Activated CD4-positive, CD25-positive, alpha-beta regulatory T cell (primary cell): ENCODE data around the gene GPR61.

ENCODE experiments used
- DNase-seq, 4 experiments: peaks; one replicate each; lab custom pipeline; 2025; lab: John Stamatoyannopoulos, UW

Gene GPR61

DNA sequence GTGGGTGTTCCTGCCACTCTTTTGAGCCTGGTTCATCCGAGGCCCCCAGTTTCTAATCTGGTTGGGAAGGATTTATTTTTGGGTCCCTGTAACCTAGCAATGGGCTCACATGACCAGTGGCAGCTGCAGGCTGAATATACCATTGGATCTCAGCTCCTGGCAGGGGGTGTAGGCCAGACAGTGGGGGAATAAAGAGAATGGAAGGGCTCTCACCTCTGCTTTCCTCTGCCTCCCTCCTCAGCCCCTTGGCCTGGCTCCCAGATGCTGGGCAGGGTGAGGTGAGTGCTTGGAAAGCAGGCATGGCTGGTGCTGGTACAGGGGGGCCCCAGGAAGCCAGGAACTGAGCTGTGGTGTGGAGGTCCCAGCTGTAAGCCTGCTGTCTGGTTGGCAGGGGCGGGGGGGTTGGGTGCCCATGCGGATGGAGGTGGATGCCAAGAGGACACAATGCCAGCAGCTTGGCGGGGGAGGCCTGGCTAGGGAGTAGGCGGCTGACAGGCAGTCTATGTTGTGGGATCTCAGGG is 3.6 kb upstream of the GPR61 start:
- DNase-seq = no peak

- DNase-seq = no peak
Observed at GRCh38 chr1:109537450-109538178, 2.1 kb upstream of the GPR61 start.

DNA sequence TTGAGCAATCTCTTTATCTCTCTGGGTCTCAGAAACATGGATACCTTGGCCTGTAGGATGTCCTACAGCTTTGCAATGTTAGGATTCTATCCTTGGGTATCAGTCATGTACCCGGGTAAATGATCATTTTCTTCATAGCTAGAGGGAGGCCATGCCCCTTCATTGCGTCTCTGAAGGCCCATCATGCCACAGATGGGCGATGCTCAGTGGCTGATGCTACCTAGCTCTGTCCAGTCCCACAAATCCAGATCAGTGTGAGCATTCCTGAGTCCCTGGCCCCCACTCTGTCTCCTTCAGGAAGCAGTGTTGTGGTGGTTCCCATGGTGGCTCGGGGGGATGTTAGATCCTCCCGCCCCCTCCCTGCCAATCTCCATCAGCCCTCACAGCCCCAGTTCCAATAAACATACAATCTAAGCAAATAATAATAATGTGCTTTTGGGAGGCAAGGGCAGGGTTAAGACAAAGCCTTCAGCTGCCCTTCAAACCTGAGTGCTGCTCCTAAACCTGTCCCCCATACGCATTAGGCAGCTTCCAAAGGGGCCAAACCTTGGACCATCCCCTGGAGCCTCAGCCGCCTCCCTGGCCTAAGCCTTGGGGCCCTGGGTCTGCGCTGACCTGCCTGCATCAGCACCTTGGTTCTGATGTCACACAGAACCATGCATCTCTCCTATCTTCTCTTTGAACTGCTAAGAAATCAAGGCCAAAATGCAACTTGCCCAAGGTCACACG is 681 bp upstream of the GPR61 start:
- no peak for DNase-seq

GRCh38 chr1:109541102-109541501 is 1.4 kb downstream of the GPR61 start:
- no peak for DNase-seq

DNA sequence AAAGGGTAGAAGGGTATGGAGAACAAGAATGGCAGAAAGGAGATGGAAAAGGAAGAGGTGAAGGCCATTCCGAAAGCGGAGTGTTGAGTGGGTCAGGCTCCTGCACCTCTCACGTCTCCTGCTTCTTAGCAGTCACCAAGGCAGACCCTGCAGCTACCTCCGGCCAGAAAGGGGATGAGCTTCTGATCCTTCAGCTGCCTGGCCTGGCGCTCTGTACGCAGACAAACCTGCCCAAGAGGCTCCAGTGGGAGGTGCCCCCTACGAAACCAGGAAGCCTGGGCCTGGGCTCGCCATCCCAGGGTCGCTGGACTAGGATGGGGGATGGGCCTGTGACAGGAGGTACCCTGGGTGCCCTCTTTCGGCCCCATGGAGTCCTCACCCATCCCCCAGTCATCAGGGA is 3.0 kb downstream of the GPR61 start:
- DNase-seq = no peak

DNA sequence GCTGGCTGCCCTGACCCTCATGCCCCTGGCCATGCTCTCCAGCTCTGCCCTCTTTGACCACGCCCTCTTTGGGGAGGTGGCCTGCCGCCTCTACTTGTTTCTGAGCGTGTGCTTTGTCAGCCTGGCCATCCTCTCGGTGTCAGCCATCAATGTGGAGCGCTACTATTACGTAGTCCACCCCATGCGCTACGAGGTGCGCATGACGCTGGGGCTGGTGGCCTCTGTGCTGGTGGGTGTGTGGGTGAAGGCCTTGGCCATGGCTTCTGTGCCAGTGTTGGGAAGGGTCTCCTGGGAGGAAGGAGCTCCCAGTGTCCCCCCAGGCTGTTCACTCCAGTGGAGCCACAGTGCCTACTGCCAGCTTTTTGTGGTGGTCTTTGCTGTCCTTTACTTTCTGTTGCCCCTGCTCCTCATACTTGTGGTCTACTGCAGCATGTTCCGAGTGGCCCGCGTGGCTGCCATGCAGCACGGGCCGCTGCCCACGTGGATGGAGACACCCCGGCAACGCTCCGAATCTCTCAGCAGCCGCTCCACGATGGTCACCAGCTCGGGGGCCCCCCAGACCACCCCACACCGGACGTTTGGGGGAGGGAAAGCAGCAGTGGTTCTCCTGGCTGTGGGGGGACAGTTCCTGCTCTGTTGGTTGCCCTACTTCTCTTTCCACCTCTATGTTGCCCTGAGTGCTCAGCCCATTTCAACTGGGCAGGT is 3.8 kb downstream of the GPR61 start:
- no peak for DNase-seq

DNA sequence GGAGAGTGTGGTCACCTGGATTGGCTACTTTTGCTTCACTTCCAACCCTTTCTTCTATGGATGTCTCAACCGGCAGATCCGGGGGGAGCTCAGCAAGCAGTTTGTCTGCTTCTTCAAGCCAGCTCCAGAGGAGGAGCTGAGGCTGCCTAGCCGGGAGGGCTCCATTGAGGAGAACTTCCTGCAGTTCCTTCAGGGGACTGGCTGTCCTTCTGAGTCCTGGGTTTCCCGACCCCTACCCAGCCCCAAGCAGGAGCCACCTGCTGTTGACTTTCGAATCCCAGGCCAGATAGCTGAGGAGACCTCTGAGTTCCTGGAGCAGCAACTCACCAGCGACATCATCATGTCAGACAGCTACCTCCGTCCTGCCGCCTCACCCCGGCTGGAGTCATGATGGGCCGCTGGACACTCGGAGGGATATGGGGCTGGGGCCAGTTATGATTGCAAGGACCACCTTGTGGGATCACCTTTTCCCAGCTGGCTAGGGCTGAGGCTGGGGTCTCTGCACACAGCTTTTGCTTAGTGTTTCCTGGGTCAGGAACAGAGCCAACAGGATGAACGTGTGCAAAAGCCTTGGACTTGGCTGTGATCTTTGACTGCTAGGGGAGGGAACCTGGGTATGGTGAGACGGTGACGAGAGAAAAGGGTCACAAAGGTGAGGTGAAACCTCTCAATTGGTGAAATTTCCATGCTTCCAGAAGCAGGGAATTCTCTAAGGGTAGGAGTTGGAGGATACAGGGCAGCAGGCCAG is 4.5 kb downstream of the GPR61 start:
- peak in 1 of 4 experiments; percentile 7 for DNase-seq

DNA sequence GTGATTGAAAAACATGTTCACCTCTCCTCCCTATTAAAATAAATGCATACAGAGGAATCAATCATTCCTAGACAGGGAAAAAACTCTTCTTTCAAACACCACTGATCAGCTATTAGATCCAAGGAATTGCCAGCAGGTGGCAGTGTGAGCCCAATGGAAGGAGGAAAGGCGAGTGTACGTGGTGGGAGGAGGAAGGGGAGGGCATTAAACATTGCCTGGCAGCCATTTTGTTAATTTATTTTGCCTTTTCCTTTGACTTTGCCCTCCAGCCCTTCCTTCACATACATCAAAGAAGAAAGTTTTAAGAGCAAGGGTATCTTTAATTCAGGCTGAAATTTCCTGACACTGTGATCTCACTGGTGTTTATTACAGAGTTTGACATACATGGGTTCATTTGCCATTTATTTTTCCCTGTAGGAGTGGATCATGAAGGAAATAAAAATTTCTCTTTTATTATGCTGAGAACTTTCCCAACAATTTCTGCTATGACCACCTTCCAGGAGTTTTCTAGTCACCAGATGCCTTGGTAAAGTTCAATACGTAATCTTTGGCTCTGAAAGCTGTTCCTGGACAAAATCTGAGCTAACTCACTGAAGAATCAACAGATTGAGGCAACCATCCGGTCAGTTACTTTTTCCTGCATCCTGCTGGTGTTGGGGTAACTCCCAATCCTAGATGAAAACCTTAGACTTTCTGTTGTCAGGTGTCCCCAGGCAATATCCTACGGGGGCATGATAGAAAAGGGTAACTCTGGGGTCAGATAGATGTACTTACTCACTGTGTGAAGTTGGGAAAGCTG is 6.8 kb downstream of the GPR61 start:
- DNase-seq = peak; percentile 69 to 90 (median 74)

- DNase-seq = no peak
Observed at GRCh38 chr1:109547463-109548320, 8.0 kb downstream of the GPR61 start.

DNA sequence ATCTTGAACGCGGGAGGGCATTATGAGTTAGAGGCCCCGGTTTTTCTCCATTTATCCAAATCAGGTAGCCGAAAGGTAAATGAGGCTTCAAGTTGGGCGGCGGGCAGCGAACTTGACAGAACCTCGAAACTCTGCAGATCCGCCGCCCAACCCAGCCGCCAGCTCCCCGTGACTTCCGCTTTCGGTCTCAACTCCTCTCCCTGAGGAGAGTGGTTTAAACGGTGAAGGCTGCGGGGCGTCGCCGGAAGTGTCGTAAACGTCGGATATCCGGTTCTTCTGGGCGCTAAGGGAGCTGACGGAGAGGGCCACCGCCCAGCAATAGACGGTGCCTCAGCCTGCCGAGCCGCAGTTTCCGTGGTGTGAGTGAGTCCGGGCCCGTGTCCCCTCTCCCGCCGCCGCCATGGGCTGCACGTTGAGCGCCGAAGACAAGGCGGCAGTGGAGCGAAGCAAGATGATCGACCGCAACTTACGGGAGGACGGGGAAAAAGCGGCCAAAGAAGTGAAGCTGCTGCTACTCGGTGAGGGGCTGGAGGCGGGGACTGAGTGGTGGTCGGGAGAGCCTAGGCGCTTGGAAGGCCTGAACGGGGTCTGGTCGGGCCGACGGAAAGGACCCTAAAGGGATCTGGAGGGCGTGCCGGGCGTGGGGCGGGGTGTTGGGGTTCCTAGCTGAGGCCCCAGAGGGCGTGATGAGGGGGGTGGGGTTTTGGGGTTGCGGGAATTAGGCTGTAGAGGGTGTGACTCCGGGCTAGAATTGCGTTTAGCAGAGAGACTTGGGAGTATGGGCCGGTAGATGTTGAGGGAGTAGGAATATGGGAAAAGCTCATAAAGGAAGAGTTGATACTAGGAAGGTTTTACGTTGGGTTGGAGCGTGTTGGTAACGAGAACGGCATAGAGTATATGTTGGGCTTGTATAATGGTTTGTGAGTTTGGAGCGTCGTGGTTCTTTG is 8.9 kb downstream of the GPR61 start, which contains the start of gene GNAI3:
GNAI3 (plus strand) TSS at position 295 of the 947 bp plus-strand sequence; CDS start at position 401, 106 bp downstream.
- DNase-seq = peak; percentile 87 to 94 (median 92)

DNA sequence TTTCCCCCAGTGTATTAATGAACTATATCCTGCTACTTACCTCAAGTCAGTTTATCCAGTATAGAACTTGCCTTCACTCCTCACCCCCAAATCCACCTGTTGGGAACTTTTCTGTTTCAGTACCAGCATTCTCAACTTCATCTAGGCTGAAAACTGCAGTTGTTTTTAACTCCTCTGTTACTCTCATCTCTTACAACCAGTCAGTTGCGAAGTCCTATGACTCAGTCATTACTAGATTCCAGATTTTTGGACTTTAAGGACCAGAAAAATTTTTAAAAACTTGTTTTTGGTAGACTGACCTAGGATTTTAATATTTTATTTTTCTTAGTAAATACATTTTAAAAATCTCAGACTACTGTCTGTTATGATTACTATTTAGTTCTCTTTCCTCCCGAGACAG is 16.9 kb downstream of the GPR61 start:
- no peak for DNase-seq

DNA sequence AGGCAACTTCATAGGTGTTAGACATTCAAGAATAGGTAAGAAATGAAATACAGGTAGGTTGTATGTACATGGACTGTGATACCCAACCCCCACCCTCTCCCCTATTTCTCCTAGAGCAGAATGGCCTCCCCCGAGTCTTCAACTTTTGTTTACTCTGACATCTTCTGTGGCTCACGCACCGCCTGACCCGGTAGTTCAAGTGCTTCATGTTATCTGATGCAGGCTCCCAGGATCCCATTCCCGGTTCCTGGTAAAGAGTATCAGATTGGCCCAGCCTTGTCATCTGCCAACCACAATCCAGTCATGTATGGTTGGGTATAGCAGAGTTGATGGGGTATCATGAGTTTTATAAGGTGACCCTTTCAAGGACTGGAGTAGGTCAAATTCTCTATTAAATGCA is 17.8 kb downstream of the GPR61 start:
- DNase-seq = no peak

DNA sequence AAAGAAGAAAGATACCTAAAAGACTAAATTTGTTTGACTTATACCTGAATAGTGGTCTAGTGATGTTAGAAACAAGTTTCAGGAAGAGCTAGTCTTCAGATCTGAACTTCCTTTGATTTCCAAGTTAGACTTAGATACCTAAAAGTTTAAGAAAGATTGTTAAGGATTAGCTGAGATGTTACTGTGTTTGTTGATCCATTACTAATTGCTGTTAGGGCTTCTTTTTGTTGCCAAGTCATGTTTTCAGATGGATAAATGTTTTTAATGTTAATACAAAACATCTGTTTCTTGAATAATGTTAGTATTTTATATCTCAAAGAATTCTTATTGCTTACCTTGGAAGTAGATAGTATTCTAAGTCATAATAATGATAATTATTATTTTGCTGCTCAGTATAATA is 20.3 kb downstream of the GPR61 start:
- no peak for DNase-seq

DNA sequence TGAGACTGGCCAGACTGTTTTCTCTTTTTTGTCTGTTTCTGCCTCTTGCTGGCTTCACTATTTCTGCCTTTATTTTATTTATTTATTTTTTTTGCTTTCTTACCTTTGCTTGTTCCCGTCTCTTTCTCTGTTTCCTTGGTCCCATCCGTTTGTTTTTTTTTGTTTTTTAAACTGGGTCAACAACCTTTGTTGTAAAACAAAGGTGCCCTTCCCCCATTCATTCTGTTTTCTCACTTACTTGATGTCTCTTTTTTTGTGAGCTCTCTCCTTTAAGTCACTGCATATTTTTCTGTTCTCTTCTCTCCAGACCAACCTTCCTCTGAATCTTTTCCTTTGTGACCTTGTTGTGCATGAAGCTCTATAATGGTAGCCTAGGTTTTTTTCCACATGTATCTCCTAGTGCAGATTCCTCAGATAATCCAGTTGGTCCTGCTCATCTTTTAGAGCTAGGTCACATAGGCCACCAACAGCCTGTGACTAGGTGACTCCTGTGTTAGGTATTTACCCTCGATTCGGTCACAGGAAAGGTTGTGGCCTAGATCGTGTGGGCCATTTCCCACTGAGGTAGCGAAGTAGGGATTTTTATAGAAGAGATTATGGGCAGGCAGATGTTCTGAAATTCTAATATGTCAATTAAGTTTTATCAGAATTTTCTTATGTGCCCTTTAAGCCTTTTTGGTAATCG is 24.7 kb downstream of the GPR61 start:
- DNase-seq = no peak

DNA sequence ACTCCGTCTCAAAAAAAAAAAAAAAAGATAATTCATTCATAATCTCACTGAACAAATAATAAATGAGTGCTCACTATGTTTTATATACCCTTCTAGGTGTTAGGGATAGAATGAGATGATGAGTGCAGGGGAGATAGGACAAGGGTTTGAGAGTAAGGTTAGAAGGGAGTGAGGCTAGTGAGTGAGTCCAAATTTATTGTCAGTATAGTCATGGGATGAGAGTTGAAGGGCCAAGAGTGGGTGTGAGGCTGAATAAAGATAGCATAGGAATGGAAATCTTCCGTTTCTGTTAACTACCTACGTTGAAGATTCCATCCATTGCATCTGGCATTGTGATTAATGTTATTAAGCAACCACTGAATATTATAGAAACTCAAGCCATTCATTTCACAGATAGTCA is 25.6 kb downstream of the GPR61 start:
- no peak for DNase-seq

- no peak for DNase-seq
Observed at GRCh38 chr1:109566982-109567381, 27.3 kb downstream of the GPR61 start.

GRCh38 chr1:109567877-109568672 is 28.4 kb downstream of the GPR61 start:
- DNase-seq = no peak
